ENCODE results near the gene SERPINA6.

Gene SERPINA6

GRCh38 chr14:94317259-94317658 is 5.9 kb downstream of the SERPINA6 start:
- TF ChIP-seq CTCF (IDR thresholded peaks at IDR 0.05) = no peak
- Histone ChIP-seq H3K4me3 (ENCODE audit: low read depth in 1 of 2, low read length in 1 of 2) (no peak overlapping the region), H3K27me3 (peaks cover 6% of the 10 kb centered on the region), H3K27ac (no peak overlapping the region), H3K36me3 (no peaks in the 10 kb centered on the region), H3K9me3 (no peaks in the 10 kb centered on the region), H3K4me1 (ENCODE audit: control insufficient read depth in 1 of 2, insufficient read depth in 1 of 2, low read depth in 1 of 2, low read length in 1 of 2) (no peaks in the 10 kb centered on the region)

- Histone ChIP-seq H3K4me1 (ENCODE audit: control insufficient read depth in 1 of 2, insufficient read depth in 1 of 2, low read depth in 1 of 2, low read length in 1 of 2) (no peaks in the 10 kb centered on the region), H3K36me3 (no peaks in the 10 kb centered on the region), H3K4me3 (ENCODE audit: low read depth in 1 of 2, low read length in 1 of 2) (no peak overlapping the region), H3K9me3 (no peaks in the 10 kb centered on the region), H3K27ac (no peak overlapping the region), H3K27me3 (peaks cover 6% of the 10 kb centered on the region)
- no peak for TF ChIP-seq CTCF (IDR thresholded peaks at IDR 0.05)
Measured at GRCh38 chr14:94316692-94317091, 6.4 kb downstream of the SERPINA6 start.

- TF ChIP-seq CTCF (IDR thresholded peaks at IDR 0.05) = no peak
- no peak overlapping the region for H3K4me3 ChIP-seq (ENCODE audit: low read depth in 1 of 2, low read length in 1 of 2)
- H3K27ac ChIP-seq = no peak overlapping the region
- no peaks in the 10 kb centered on the region for H3K4me1 ChIP-seq (ENCODE audit: control insufficient read depth in 1 of 2, insufficient read depth in 1 of 2, low read depth in 1 of 2, low read length in 1 of 2)
- peaks cover 6% of the 10 kb centered on the region for H3K27me3 ChIP-seq
- no peaks in the 10 kb centered on the region for H3K36me3 ChIP-seq
- H3K9me3 ChIP-seq = no peaks in the 10 kb centered on the region
Measured at GRCh38 chr14:94314890-94315289, 8.2 kb downstream of the SERPINA6 start.

GRCh38 chr14:94313991-94314655 is 9.0 kb downstream of the SERPINA6 start:
- Histone ChIP-seq H3K27me3 (peaks cover 6% of the 10 kb centered on the region), H3K9me3 (no peaks in the 10 kb centered on the region), H3K4me1 (ENCODE audit: control insufficient read depth in 1 of 2, insufficient read depth in 1 of 2, low read depth in 1 of 2, low read length in 1 of 2) (no peaks in the 10 kb centered on the region), H3K36me3 (no peaks in the 10 kb centered on the region), H3K4me3 (ENCODE audit: low read depth in 1 of 2, low read length in 1 of 2) (no peak overlapping the region), H3K27ac (no peak overlapping the region)
- no peak for TF ChIP-seq CTCF (IDR thresholded peaks at IDR 0.05)

- Histone ChIP-seq H3K9me3 (no peaks in the 10 kb centered on the region), H3K27me3 (peaks cover 6% of the 10 kb centered on the region), H3K4me1 (ENCODE audit: control insufficient read depth in 1 of 2, insufficient read depth in 1 of 2, low read depth in 1 of 2, low read length in 1 of 2) (no peaks in the 10 kb centered on the region), H3K36me3 (no peaks in the 10 kb centered on the region), H3K27ac (no peak overlapping the region), H3K4me3 (ENCODE audit: low read depth in 1 of 2, low read length in 1 of 2) (no peak overlapping the region)
- TF ChIP-seq CTCF (IDR thresholded peaks at IDR 0.05) = no peak
Measured at GRCh38 chr14:94312481-94313246, 10.5 kb downstream of the SERPINA6 start.
